ENCODE results near the gene C5orf58. TPM values are rescaled to one million over a fixed set of nuclear protein-coding genes. Genes with fewer than 3 reads are reported as not detected.

C5orf58 gene
- total RNA-seq, 1 donor from 2014 or later: not detected

GRCh38 chr5:170204202-170204601, 28.6 kb upstream of the C5orf58 start:
- FAIRE-seq (no peak), DNase-seq (ENCODE audit: low read depth) (no peak)
- H3K27ac ChIP-seq (ENCODE audit: low read depth, low read length): no peak overlapping the region
- Mint-ChIP-seq H3K4me3 (ENCODE audit: unreplicated experiment) (no peak overlapping the region), H3K27ac (ENCODE audit: unreplicated experiment) (no peak overlapping the region), H3K4me1 (ENCODE audit: low read depth, unreplicated experiment) (no peaks in the 10 kb centered on the region), H3K36me3 (ENCODE audit: low read depth, unreplicated experiment) (no peaks in the 10 kb centered on the region), H3K27me3 (ENCODE audit: low read depth, unreplicated experiment) (peaks cover 10% of the 10 kb centered on the region), H3K9me3 (ENCODE audit: unreplicated experiment) (no peaks in the 10 kb centered on the region)
- H3K4me2 ChIP-seq (ENCODE audit: low read length): no peak overlapping the region
- no peaks in the 10 kb centered on the region for H3K4me1 ChIP-seq (ENCODE audit: insufficient read depth, low read length)
- H3K79me2 ChIP-seq (ENCODE audit: insufficient read depth, low read length): no peaks in the 10 kb centered on the region
- TF ChIP-seq CTCF (IDR thresholded peaks at IDR 0.05; ENCODE audit: insufficient read depth, low read depth, low read length): no peak
- TF ChIP-seq EZH2 (IDR thresholded peaks at IDR 0.05; ENCODE audit: insufficient read depth, low read length): no peak
- H3K9me3 ChIP-seq (ENCODE audit: insufficient read depth, low read depth, low read length): no peaks in the 10 kb centered on the region
- no peak overlapping the region for H2AFZ ChIP-seq (ENCODE audit: low read depth, low read length)
- H3K9ac ChIP-seq (ENCODE audit: low read length): no peak overlapping the region
- H3K4me3 ChIP-seq (ENCODE audit: insufficient read depth, low read depth, low read length): no peak overlapping the region
- H3K27me3 ChIP-seq (ENCODE audit: insufficient read depth, low read length): peaks cover 5% of the 10 kb centered on the region
- H4K20me1 ChIP-seq (ENCODE audit: insufficient read depth, low read length): no peaks in the 10 kb centered on the region
- H3K36me3 ChIP-seq (ENCODE audit: insufficient read depth, low read length): no peaks in the 10 kb centered on the region

GRCh38 chr5:170206216-170206615, 26.6 kb upstream of the C5orf58 start:
- no peak for FAIRE-seq
- no peaks in the 10 kb centered on the region for H3K36me3 Mint-ChIP-seq (ENCODE audit: low read depth, unreplicated experiment)
- H3K4me3 Mint-ChIP-seq (ENCODE audit: unreplicated experiment): no peak overlapping the region

More at GRCh38 chr5:170206216-170206615, 26.6 kb upstream of the C5orf58 start:
- H3K27ac Mint-ChIP-seq (ENCODE audit: unreplicated experiment): no peak overlapping the region
- TF ChIP-seq EZH2 (IDR thresholded peaks at IDR 0.05; ENCODE audit: insufficient read depth, low read length) (no peak), CTCF (IDR thresholded peaks at IDR 0.05; ENCODE audit: insufficient read depth, low read depth, low read length) (no peak)
- Histone ChIP-seq H3K27me3 (ENCODE audit: insufficient read depth, low read length) (peaks cover 5% of the 10 kb centered on the region), H2AFZ (ENCODE audit: low read depth, low read length) (no peak overlapping the region), H3K9me3 (ENCODE audit: insufficient read depth, low read depth, low read length) (no peaks in the 10 kb centered on the region), H3K79me2 (ENCODE audit: insufficient read depth, low read length) (no peaks in the 10 kb centered on the region), H3K4me1 (ENCODE audit: insufficient read depth, low read length) (no peaks in the 10 kb centered on the region), H3K27ac (ENCODE audit: low read depth, low read length) (no peak overlapping the region), H4K20me1 (ENCODE audit: insufficient read depth, low read length) (no peaks in the 10 kb centered on the region), H3K4me3 (ENCODE audit: insufficient read depth, low read depth, low read length) (no peak overlapping the region), H3K9ac (ENCODE audit: low read length) (no peak overlapping the region), H3K36me3 (ENCODE audit: insufficient read depth, low read length) (no peaks in the 10 kb centered on the region), H3K4me2 (ENCODE audit: low read length) (no peak overlapping the region)
- no peak for DNase-seq (ENCODE audit: low read depth)
- no peaks in the 10 kb centered on the region for H3K9me3 Mint-ChIP-seq (ENCODE audit: unreplicated experiment)
- H3K4me1 Mint-ChIP-seq (ENCODE audit: low read depth, unreplicated experiment): no peaks in the 10 kb centered on the region
- H3K27me3 Mint-ChIP-seq (ENCODE audit: low read depth, unreplicated experiment): peaks cover 6% of the 10 kb centered on the region
